RWPE1 (cell line): ENCODE measurements around the gene LMNTD2.
A peak's percentile ranks its signal among the peaks of the same experiment; 100 is the strongest.

Experiments
- CTCF ChIA-PET: fragments of 350-600 bp; sonication (Branson Sonifier 250); formaldehyde crosslinking; extraction: SDS; loops from one replicate; lab custom pipeline; 2021; lab: Yijun Ruan, JAX
- POLR2A ChIA-PET: fragments of 400-600 bp; formaldehyde crosslinking; extraction: SDS; loops from one replicate; lab custom pipeline; 2020; ENCODE audit warnings: antibody characterized with exemption; ENCODE audit not compliant: low non-redundant PET; lab: Yijun Ruan, JAX
- DNase-seq: peaks from one replicate; pipeline ENCODE4 v3.0.0; 2012; ENCODE audit warnings: low spot score
- H3K27ac ChIP-seq: fragments of 450-650 bp; 2 replicates; pipeline ENCODE4 v1.5.1; 2017
- TF ChIP-seq, protein P1 (sequence below): fragments of 450-650 bp; conservative IDR thresholded peaks from 2 replicates; pipeline ENCODE4 v1.5.1; 2017; ENCODE audit warnings: low read depth, mild to moderate bottlenecking

LMNTD2 gene

DNA sequence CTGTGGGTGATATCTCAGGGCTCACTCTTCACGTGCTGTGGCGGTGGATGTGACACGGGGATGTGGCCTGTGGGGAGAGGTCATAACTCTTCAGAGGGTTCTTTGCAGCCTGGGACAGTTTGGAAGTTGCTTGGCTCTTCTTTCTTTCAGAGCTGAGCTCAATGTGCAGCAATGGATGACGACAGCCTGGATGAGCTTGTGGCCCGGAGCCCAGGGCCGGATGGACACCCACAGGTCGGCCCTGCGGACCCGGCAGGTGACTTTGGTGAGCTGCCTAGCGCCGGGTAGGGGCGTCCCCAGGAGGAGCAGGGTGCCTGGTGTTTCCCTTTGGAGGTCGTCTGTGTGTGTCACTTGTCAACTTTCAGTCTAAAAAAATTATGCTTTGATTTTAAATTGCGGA lies 20.8 kb upstream of the LMNTD2 start:
- CTCF ChIA-PET: no interaction called here
- POLR2A ChIA-PET: interaction anchor here (0.7 kb wide), 1 partner anchor 205 kb away, joined by 3 read pairs; no protein-coding TSS in a partner anchor
- TF ChIP-seq, protein P1, sequence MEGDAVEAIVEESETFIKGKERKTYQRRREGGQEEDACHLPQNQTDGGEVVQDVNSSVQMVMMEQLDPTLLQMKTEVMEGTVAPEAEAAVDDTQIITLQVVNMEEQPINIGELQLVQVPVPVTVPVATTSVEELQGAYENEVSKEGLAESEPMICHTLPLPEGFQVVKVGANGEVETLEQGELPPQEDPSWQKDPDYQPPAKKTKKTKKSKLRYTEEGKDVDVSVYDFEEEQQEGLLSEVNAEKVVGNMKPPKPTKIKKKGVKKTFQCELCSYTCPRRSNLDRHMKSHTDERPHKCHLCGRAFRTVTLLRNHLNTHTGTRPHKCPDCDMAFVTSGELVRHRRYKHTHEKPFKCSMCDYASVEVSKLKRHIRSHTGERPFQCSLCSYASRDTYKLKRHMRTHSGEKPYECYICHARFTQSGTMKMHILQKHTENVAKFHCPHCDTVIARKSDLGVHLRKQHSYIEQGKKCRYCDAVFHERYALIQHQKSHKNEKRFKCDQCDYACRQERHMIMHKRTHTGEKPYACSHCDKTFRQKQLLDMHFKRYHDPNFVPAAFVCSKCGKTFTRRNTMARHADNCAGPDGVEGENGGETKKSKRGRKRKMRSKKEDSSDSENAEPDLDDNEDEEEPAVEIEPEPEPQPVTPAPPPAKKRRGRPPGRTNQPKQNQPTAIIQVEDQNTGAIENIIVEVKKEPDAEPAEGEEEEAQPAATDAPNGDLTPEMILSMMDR: no peak

DNA sequence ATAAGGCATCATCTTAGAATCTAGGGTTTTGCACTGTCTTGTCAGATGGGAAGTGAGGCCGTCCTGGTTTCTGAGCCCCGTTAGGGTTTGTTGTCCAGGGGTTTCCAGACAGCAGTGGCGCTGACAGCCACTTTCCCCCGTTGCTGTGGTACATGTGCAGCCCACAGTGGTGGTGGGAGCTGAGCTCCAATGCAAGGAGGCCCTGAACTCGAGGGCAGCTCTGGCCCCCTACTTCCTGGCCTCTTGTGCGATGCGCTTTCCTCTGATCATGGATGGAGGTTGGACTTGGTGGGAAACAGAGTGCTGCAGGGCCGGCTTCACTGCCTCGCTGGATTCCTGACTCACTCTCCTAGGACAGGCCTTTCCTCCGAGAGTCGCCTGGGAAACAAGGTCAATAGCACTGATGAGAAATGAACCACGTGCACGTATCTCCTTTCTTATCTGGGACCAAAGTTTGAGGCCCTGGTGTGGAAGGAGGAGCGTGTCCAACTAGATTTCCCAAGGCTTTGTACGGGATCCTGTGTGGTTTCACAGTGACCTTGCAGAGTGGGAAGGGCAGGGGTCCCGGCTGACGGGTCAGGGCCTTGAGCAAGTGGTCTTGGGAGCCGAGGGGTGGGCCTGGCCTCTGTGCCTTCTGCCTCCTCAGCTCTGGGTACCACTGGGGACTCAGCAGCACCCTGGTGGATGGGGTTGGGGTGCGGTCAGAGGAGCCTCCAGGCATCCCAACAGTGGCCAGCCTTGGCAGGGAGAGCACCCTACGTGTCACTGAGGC lies 19.5 kb upstream of the LMNTD2 start:
- TF ChIP-seq, protein P1: no peak
- CTCF ChIA-PET: interaction anchor here (0.6 kb wide), 1 partner anchor 203 kb away, joined by 3 read pairs; no protein-coding TSS in a partner anchor
- peak overlapping the region; percentile 94 for H3K27ac ChIP-seq
- POLR2A ChIA-PET: no interaction called here
- DNase-seq: no peak

More for the DNA sequence above, 20.8 kb upstream of the LMNTD2 start:
- DNase-seq: no peak
- H3K27ac ChIP-seq: peak overlapping the region; percentile 94

DNA sequence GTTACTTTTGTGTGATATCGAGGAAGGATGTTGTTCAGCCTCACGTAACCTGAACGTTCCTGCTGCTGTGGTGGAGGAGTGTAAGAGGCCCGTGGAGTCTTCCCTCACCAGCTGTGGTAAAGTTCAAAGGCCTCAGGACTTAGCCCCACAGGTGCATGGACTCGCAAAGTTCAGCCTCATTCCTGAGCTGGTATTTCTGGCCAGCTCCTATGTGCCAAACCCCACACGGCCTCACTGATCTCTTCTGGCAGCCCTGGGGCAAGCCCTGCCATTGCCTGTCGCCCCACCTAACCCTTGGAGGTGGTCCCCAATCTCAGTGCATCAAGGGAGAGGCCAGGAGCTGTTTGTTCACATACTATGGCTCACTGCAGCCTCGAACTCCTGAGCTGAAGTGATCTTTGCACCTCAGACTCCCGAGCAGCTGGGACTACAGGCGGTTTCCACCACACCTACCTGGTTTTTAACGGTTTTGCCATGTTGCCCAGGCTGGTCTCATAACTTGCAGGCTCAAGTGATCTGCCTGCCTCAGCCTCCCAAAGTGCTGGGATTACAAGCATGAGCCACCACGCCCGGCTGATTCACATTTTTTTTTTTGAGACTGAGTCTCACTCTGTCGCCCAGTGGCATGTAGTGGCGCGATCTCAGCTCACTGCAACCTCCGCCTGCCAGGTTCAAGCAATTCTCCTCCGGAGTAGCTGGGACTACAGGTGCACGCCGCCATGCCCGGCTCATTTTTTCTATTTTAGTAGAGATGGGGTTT lies 17.9 kb upstream of the LMNTD2 start:
- POLR2A ChIA-PET: interaction anchor here (0.6 kb wide), 1 partner anchor 172 kb away, joined by 3 read pairs; no protein-coding TSS in a partner anchor
- CTCF ChIA-PET: interaction anchor here (0.5 to 0.6 kb wide), 2 partner anchors 23 to 163 kb away, joined by 7 read pairs; no protein-coding TSS in a partner anchor
- no peak for DNase-seq
- TF ChIP-seq, protein P1: no peak
- peak overlapping the region; percentile 94 for H3K27ac ChIP-seq

DNA sequence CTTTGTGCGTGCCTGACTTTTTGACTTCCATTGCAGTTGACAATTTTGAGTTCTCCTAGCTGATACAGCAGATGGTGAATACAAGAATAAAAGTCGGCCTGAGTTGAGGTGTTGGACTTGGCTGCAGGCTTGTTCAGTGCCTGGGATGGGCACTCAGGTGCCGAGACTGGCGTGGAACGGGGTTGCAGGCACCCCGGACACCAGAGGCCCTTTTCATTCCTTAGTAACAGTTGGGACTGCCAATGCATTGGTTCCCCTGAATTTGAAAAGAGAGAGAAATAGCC lies 17.0 kb upstream of the LMNTD2 start:
- ChIA-PET POLR2A (no interaction called here), CTCF (no interaction called here)
- DNase-seq: no peak
- TF ChIP-seq, protein P1: no peak
- H3K27ac ChIP-seq: peak overlapping the region; percentile 94

DNA sequence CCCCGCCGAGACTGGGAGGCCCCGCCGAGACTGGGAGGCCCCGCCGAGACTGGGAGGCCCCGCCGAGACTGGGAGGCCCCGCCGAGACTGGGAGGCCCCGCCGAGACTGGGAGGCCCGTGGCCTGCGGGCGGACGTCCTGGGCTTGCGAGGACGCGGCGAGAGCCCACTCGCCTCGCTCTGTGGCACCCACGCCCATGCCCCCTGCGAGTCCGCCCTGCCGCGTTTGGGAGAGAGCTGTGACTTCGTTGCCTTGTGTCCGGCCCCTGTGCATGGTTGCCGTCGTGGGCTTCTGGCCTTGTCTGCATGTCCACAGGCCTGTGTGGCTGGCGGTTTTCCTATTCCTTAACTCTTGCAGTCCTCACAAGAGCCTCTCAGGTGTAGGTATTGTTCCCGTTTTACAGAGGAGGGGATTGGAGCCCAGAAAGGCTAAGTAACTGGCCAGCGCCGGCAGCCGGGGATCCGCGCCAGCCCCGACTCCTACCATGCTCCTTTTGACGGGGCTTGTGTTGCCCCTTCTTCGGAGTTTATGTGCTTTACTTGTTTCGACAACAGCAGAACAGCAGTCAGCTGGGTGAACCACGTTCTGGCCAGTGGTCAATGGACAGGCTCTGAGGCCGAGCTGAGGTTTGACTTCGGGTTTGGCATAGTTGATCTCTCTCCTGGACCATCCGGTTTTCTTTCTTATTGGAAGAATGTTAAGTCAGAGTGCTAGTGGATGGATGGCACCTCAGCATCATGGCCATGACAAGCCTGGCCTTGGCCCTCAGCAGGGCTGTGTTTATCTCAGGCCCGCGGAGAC lies 16.5 kb upstream of the LMNTD2 start:
- peak overlapping the region; percentile 94 for H3K27ac ChIP-seq
- CTCF ChIA-PET: no interaction called here
- no peak for DNase-seq
- TF ChIP-seq, protein P1: no peak
- POLR2A ChIA-PET: no interaction called here
